SU-DHL-6 (cell line): ENCODE measurements around the gene EFCAB8.

Experiments used
- H2AFZ ChIP-seq: fragments of 200-600 bp; sonication (generic); 2 replicates; pipeline ENCODE4 v1.6.1; 2014; ENCODE audit warnings: low read depth, mild to moderate bottlenecking, moderate library complexity, mixed read lengths, antibody characterized with exemption, low read length; ENCODE audit not compliant: severe bottlenecking
- H3F3A ChIP-seq: fragments of 200-600 bp; shearing (Covaris generic); 2 replicates; pipeline ENCODE4 v1.6.0; 2016; ENCODE audit warnings: antibody characterized with exemption, mild to moderate bottlenecking; ENCODE audit not compliant: insufficient read depth
- H3K27ac ChIP-seq: fragments of 200-600 bp; sonication (generic); 2 replicates; pipeline ENCODE4 v1.5.1; 2016; ENCODE audit warnings: low read depth, mild to moderate bottlenecking, low read length, moderate library complexity, mixed read lengths
- H3K27me3 ChIP-seq: fragments of 200-600 bp; sonication (generic), shearing (Covaris generic); 2 replicates; pipeline ENCODE4 v1.6.0; 2014; ENCODE audit warnings: mild to moderate bottlenecking, low read length
- H3K36me3 ChIP-seq: fragments of 200-600 bp; sonication (generic); 2 replicates; pipeline ENCODE4 v1.6.1; 2014; ENCODE audit warnings: mild to moderate bottlenecking, low read length, mixed read lengths
- H3K4me2 ChIP-seq: fragments of 300-600, 200-600 bp; shearing (Covaris generic), sonication (generic); 2 replicates; pipeline ENCODE4 v1.6.0; 2014; ENCODE audit warnings: low read length, low read depth, mild to moderate bottlenecking; ENCODE audit not compliant: poor library complexity, severe bottlenecking
- H3K4me3 ChIP-seq: fragments of 200-600 bp; sonication (generic); 2 replicates; pipeline ENCODE4 v1.5.1; 2014; ENCODE audit warnings: antibody characterized with exemption, low read length, mild to moderate bottlenecking, mixed read lengths; ENCODE audit not compliant: insufficient read depth, poor library complexity, severe bottlenecking
- H3K79me2 ChIP-seq: fragments of 200-600 bp; sonication (generic); 2 replicates; pipeline ENCODE4 v1.6.1; 2014; ENCODE audit warnings: mild to moderate bottlenecking, low read length, moderate library complexity; ENCODE audit not compliant: insufficient read depth
- H3K9ac ChIP-seq: fragments of 200-600 bp; sonication (generic); 2 replicates; pipeline ENCODE4 v1.7.0; 2014; ENCODE audit warnings: mild to moderate bottlenecking, low read length
- H3K9me2 ChIP-seq: fragments of 200-600 bp; sonication (generic); replicated peaks from 2 replicates; pipeline ENCODE4 v1.6.1; 2014; ENCODE audit warnings: low read length; ENCODE audit not compliant: insufficient read depth
- H3K9me3 ChIP-seq: fragments of 200-600 bp; sonication (generic); 2 replicates; pipeline ENCODE4 v1.6.1; 2014; ENCODE audit warnings: low read length, mixed read lengths; ENCODE audit not compliant: insufficient read depth
- H4K20me1 ChIP-seq: fragments of 200-600 bp; sonication (generic); 2 replicates; pipeline ENCODE4 v1.6.1; 2014; ENCODE audit warnings: low read depth, mild to moderate bottlenecking, antibody characterized with exemption, low read length, moderate library complexity, mixed read lengths
- CTCF ChIP-seq: fragments of 200-600 bp; sonication (generic); IDR thresholded peaks from one replicate; pipeline ENCODE4 v1.5.1; 2017; ENCODE audit warnings: antibody characterized with exemption, mild to moderate bottlenecking, low read length, moderate library complexity; ENCODE audit not compliant: insufficient read depth, poor library complexity, severe bottlenecking
- EZH2phosphoT487 ChIP-seq: fragments of 200-600 bp; sonication (generic), shearing (Covaris generic); conservative IDR thresholded peaks from 2 replicates; pipeline ENCODE4 v1.6.1; 2018; ENCODE audit warnings: mild to moderate bottlenecking, antibody characterized with exemption, low read length, moderate library complexity, mixed read lengths

Gene EFCAB8

DNA sequence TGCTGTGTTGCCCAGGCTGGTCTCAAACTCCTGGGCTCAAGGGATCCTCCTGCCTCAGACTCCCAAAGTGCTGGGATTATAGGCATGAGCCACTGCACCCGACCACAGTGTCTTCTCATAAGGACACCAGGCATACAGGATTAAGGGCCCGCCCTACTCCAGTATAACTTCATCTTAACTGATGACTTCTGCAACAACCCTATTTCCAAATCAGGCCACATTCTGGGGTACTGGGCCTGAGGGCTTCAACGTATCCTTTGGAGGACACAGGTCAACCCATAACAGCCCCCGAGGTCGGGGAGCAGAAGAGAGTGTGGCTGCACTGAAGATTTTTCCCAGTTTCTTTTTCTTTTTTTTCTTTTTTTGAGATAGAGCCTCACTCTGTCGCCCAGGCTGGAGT lies 105.9 kb downstream of the EFCAB8 start:
- Histone ChIP-seq H3K4me2 (no peak overlapping the region), H3K4me3 (no peak overlapping the region), H3K9me2 (no peaks in the 10 kb centered on the region), H3K36me3 (no peaks in the 10 kb centered on the region), H3K9ac (no peak overlapping the region), H3K27me3 (no peaks in the 10 kb centered on the region), H4K20me1 (no peaks in the 10 kb centered on the region), H3K27ac (no peak overlapping the region), H3K9me3 (no peaks in the 10 kb centered on the region), H3F3A (no peaks in the 10 kb centered on the region), H3K79me2 (no peaks in the 10 kb centered on the region), H2AFZ (no peak overlapping the region)
- TF ChIP-seq EZH2phosphoT487 (no peak), CTCF (no peak)

GRCh38 chr20:32965115-32965514 lies 106.4 kb downstream of the EFCAB8 start:
- no peaks in the 10 kb centered on the region for H3K9me3 ChIP-seq
- no peak overlapping the region for H3K4me2 ChIP-seq
- no peak overlapping the region for H2AFZ ChIP-seq
- H3K27ac ChIP-seq: no peak overlapping the region
- no peaks in the 10 kb centered on the region for H3K36me3 ChIP-seq
- H3K27me3 ChIP-seq: no peaks in the 10 kb centered on the region
- H3K9me2 ChIP-seq: no peaks in the 10 kb centered on the region
- H3K9ac ChIP-seq: no peak overlapping the region
- H3K79me2 ChIP-seq: no peaks in the 10 kb centered on the region
- no peaks in the 10 kb centered on the region for H3F3A ChIP-seq
- H3K4me3 ChIP-seq: no peak overlapping the region
- H4K20me1 ChIP-seq: no peaks in the 10 kb centered on the region
- TF ChIP-seq CTCF (no peak), EZH2phosphoT487 (no peak)

- no peak overlapping the region for H3K4me2 ChIP-seq
- H3K9me3 ChIP-seq: no peaks in the 10 kb centered on the region
- no peak for TF ChIP-seq EZH2phosphoT487
- no peak for TF ChIP-seq CTCF
- H3K9me2 ChIP-seq: no peaks in the 10 kb centered on the region
- H4K20me1 ChIP-seq: no peaks in the 10 kb centered on the region
- H3K27ac ChIP-seq: no peak overlapping the region
- H3K9ac ChIP-seq: no peak overlapping the region
- no peaks in the 10 kb centered on the region for H3K79me2 ChIP-seq
- no peaks in the 10 kb centered on the region for H3K36me3 ChIP-seq
- H2AFZ ChIP-seq: no peak overlapping the region
- no peaks in the 10 kb centered on the region for H3K27me3 ChIP-seq
- H3K4me3 ChIP-seq: no peak overlapping the region
- no peaks in the 10 kb centered on the region for H3F3A ChIP-seq
Observed at GRCh38 chr20:32965581-32966373, 107.1 kb downstream of the EFCAB8 start.
